HCT116 (cell line): ENCODE data around the gene SLC12A8. TPM values are rescaled to one million over a fixed set of nuclear protein-coding genes. Genes with fewer than 3 reads are reported as not detected.

Experiments used
- ATAC-seq: fragments of 200-7000 bp; cut with Tn5 transposase; 2 replicates; pipeline ENCODE4 v1.9.1; 2020; ENCODE audit warnings: mild to moderate bottlenecking, moderate library complexity
- BruUV-seq: library from RNA; stranded (reverse); fragments of 400-500 nt; replicated peaks from 2 replicates; lab custom pipeline; 2021; lab: Mats Ljungman, UMichigan
- CTCF ChIA-PET: fragments of 300-600 bp; sonication (Branson Sonifier 250); formaldehyde crosslinking; loops from one replicate; lab custom pipeline; 2021; ENCODE audit warnings: antibody characterized with exemption; lab: Charles Lee
- POLR2A ChIA-PET: fragments of 300-600, 350-600 bp; sonication (Branson Sonifier 250); formaldehyde crosslinking; loops from one replicate; lab custom pipeline; 2021; ENCODE audit warnings: antibody characterized with exemption; lab: Charles Lee
- RAD21 ChIA-PET, 2 experiments: fragments of 300-600 bp; sonication (Branson Sonifier 250); formaldehyde crosslinking; loops; one replicate each; lab custom pipeline; 2023; ENCODE audit warnings: low total read pairs in 2 of 2; ENCODE audit not compliant: uncharacterized antibody in 2 of 2, unreplicated experiment in 2 of 2, low non-redundant PET in 1 of 2; lab: Charles Lee
- DNase-seq: peaks from one replicate; pipeline ENCODE4 v3.0.0-alpha.2; 2010; ENCODE audit warnings: low read depth, low spot score
- H2AFZ ChIP-seq: fragments of 200-600 bp; shearing (Covaris generic), sonication (generic); 2 replicates; pipeline ENCODE4 v1.6.1; 2017; ENCODE audit warnings: low read depth, mixed run types, mixed read lengths, antibody characterized with exemption, low read length; ENCODE audit not compliant: poor library complexity, severe bottlenecking
- H3K27ac ChIP-seq: 2 replicates; pipeline ENCODE4 v1.5.1; 2012; ENCODE audit warnings: low read depth, low read length
- H3K27me3 ChIP-seq: fragments of 200-600 bp; sonication (generic); 2 replicates; pipeline ENCODE4 v1.6.1; 2016; ENCODE audit warnings: mixed run types, low read length, mixed read lengths; ENCODE audit not compliant: insufficient read depth
- H3K36me3 ChIP-seq, 2 experiments: fragments of 200-500 bp in 1 of 2; fragments of 200-600 bp in 1 of 2; sonication (Bioruptor generic) in 1 of 2; sonication (generic) in 1 of 2; 2 replicates each; pipeline versions ENCODE4 v1.5.1 to v1.6.1; 2014 to 2016; ENCODE audit warnings: low read length in 2 of 2, inconsistent platforms in 1 of 2, mixed read lengths in 1 of 2, mixed run types in 1 of 2; ENCODE audit not compliant: insufficient read depth in 2 of 2, control insufficient read depth in 1 of 2
- H3K4me1 ChIP-seq, 2 experiments: fragments of 200-600 bp in 1 of 2; sonication (generic) in 1 of 2; 2 replicates each; pipeline versions ENCODE4 v1.5.1 to v1.6.1; 2012 to 2017; ENCODE audit warnings: low read length in 2 of 2, inconsistent platforms in 1 of 2, mild to moderate bottlenecking in 1 of 2, mixed read lengths in 1 of 2, mixed run types in 1 of 2, moderate library complexity in 1 of 2; ENCODE audit not compliant: insufficient read depth in 2 of 2, control insufficient read depth in 1 of 2
- H3K4me2 ChIP-seq: fragments of 200-600 bp; sonication (generic); 2 replicates; pipeline ENCODE4 v1.6.1; 2017; ENCODE audit warnings: mixed run types, low read length, mixed read lengths
- H3K4me3 ChIP-seq, 2 experiments: fragments of 200-600 bp in 1 of 2; sonication (generic) in 1 of 2; replicated peaks in 1 of 2; 2 replicates each; pipeline ENCODE4 v1.5.1; 2011 to 2016; ENCODE audit warnings: low read length in 2 of 2, control low read depth in 1 of 2, low read depth in 1 of 2, mild to moderate bottlenecking in 1 of 2, mixed read lengths in 1 of 2, mixed run types in 1 of 2
- H3K79me2 ChIP-seq: fragments of 200-600 bp; sonication (generic); 2 replicates; pipeline ENCODE4 v1.6.1; 2017; ENCODE audit warnings: mild to moderate bottlenecking, mixed run types, low read length, moderate library complexity, mixed read lengths; ENCODE audit not compliant: insufficient read depth
- H3K9ac ChIP-seq: fragments of 200-600 bp; sonication (generic); 2 replicates; pipeline ENCODE4 v1.6.1; 2016; ENCODE audit warnings: low read length, mixed read lengths
- H3K9me2 ChIP-seq: fragments of 200-600 bp; sonication (generic), shearing (Covaris generic); 2 replicates; pipeline ENCODE4 v1.6.1; 2017; ENCODE audit warnings: mixed run types, mild to moderate bottlenecking, moderate library complexity; ENCODE audit not compliant: insufficient read depth
- H3K9me3 ChIP-seq, 2 experiments: fragments of 200-500 bp in 1 of 2; fragments of 200-600 bp in 1 of 2; sonication (Bioruptor generic) in 1 of 2; sonication (generic) in 1 of 2; 2 replicates each; pipeline ENCODE4 v1.6.1; 2014 to 2017; ENCODE audit warnings: low read length in 2 of 2, mixed read lengths in 2 of 2, inconsistent platforms in 1 of 2, low read depth in 1 of 2, mild to moderate bottlenecking in 1 of 2, mixed run types in 1 of 2, moderate library complexity in 1 of 2; ENCODE audit not compliant: control insufficient read depth in 1 of 2, insufficient read depth in 1 of 2
- H4K20me1 ChIP-seq: fragments of 200-600 bp; sonication (generic), shearing (Covaris generic); 2 replicates; pipeline ENCODE4 v1.6.1; 2017; ENCODE audit warnings: mixed run types, mild to moderate bottlenecking, moderate library complexity; ENCODE audit not compliant: insufficient read depth
- CBX3 ChIP-seq: IDR thresholded peaks from 2 replicates; pipeline ENCODE4 v1.6.1; 2012; ENCODE audit warnings: low read depth
- CEBPB ChIP-seq: IDR thresholded peaks from 2 replicates; pipeline ENCODE4 v1.6.1; 2012; ENCODE audit warnings: low read depth
- EGR1 ChIP-seq: IDR thresholded peaks from 2 replicates; pipeline ENCODE4 v1.6.1; 2012; ENCODE audit warnings: low read depth
- ELF1 ChIP-seq: IDR thresholded peaks from 2 replicates; pipeline ENCODE4 v1.6.1; 2012; ENCODE audit warnings: low read depth, borderline replicate concordance
- POLR2A ChIP-seq: IDR thresholded peaks from 2 replicates; pipeline ENCODE4 v1.7.0; 2011; ENCODE audit warnings: borderline replicate concordance; ENCODE audit not compliant: insufficient read depth, insufficient read length; ENCODE audit errors: extremely low read depth
- RAD21 ChIP-seq: IDR thresholded peaks from 2 replicates; pipeline ENCODE4 v1.6.1; 2012; ENCODE audit warnings: low read depth, mild to moderate bottlenecking
- SP1 ChIP-seq: IDR thresholded peaks from 2 replicates; pipeline ENCODE4 v1.6.1; 2012; ENCODE audit warnings: low read depth
- SRF ChIP-seq: IDR thresholded peaks from 2 replicates; pipeline ENCODE4 v1.6.1; 2012; ENCODE audit warnings: low read depth
- TCF7L2 ChIP-seq: IDR thresholded peaks from 2 replicates; pipeline ENCODE4 v1.7.0; 2011; ENCODE audit warnings: borderline replicate concordance, inconsistent platforms; ENCODE audit not compliant: insufficient read depth, insufficient read length; ENCODE audit errors: extremely low read depth
- YY1 ChIP-seq: IDR thresholded peaks from 2 replicates; pipeline ENCODE4 v1.6.1; 2011; ENCODE audit warnings: low read length, low read depth, moderate library complexity, mild to moderate bottlenecking; ENCODE audit not compliant: insufficient replicate concordance; ENCODE audit errors: extremely low read depth
- ZFX ChIP-seq: fragments of 450-650 bp; IDR thresholded peaks from 2 replicates; pipeline ENCODE4 v1.6.1; 2017
- intact Hi-C: fragments of 100-400 bp; cut with micrococcal nuclease; formaldehyde crosslinking; loops from 2 replicates; pipeline ENCODE4 v1.10.0; 2022
- total RNA-seq: library from RNA; stranded (reverse); gene quantifications from one replicate; pipeline ENCODE4 v1.2.1, GENCODE V29; 2021; ENCODE audit not compliant: unreplicated experiment
- TF ChIP-seq, protein P1 (sequence below), 3 experiments: fragments of 200-600 bp in 1 of 3; sonication (generic) in 1 of 3; IDR thresholded peaks in 2 of 3; conservative IDR thresholded peaks in 1 of 3; 2 replicates each; pipeline ENCODE4 v1.5.1; 2012 to 2017; ENCODE audit warnings: low read depth in 2 of 3, low read length in 2 of 3, antibody characterized with exemption in 1 of 3, borderline replicate concordance in 1 of 3, control low read depth in 1 of 3, mild to moderate bottlenecking in 1 of 3, mixed read lengths in 1 of 3, mixed run types in 1 of 3, moderate library complexity in 1 of 3; ENCODE audit not compliant: insufficient read depth in 1 of 3
- TF ChIP-seq, protein P2 (sequence below): IDR thresholded peaks from 2 replicates; pipeline ENCODE4 v1.6.1; 2012
- TF ChIP-seq, protein P3 (sequence below): IDR thresholded peaks from 2 replicates; pipeline ENCODE4 v1.6.1; 2011; ENCODE audit warnings: mild to moderate bottlenecking, low read length, moderate library complexity; ENCODE audit not compliant: insufficient replicate concordance; ENCODE audit errors: extremely low read depth
- TF ChIP-seq, protein P4 (sequence below): IDR thresholded peaks from 2 replicates; pipeline ENCODE4 v1.6.1; 2012

SLC12A8 gene
- total RNA-seq, 1 experiment from 2014 or later: 19.9 TPM

DNA sequence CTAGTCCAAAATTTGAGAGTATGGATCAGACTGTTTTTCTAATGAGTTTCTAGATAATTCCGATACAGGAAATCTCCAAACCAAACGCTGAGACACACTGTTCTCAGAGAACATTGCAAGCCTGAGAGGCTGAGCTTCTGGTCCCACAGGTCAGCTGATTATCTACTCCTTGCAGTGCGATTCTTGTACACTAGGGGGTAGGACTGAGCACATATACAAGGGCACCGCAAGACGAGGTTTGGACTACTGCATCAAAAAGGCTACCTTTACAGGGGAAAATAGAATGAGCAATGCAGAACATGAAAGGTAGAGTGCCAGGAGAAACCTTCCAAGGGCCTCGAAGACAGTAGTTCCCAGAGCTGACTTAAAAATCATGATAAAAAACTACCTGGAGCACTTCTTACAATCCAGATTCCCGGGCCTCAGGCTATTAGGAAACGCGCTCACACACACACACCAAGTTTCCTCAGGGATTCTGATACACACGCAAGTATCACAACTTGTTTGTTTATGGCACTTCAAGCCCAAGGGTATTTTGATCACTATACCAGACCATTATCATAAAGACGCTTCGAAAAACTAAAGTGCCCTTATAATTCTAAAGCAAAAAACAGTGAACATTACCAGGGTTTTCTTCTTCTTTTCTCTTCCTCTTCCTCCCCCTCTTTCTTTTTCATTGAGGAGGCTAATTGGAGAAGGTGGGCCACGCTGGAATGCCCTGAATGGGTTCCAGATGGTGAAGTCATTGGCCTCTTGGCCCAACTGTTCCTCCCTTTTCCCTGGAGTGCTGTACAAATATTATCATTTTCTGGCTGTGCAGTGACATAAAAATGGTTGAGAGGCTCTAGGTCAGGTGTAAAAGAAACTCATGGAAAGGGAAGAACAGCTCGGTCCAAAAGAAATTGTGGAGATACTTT, 61.8 kb downstream of the SLC12A8 start:
- Histone ChIP-seq H2AFZ (no peak overlapping the region), H3K4me1 (peaks cover 0 to 7% of the 10 kb centered on the region in 2 experiments; a peak in 1 of 4 replicates), H4K20me1 (no peaks in the 10 kb centered on the region), H3K9ac (no peak overlapping the region), H3K27ac (no peak overlapping the region), H3K36me3 (no peaks in the 10 kb centered on the region), H3K9me3 (no peaks in the 10 kb centered on the region), H3K27me3 (no peaks in the 10 kb centered on the region), H3K4me2 (no peak overlapping the region), H3K9me2 (no peaks in the 10 kb centered on the region), H3K4me3 (no peak overlapping the region), H3K79me2 (no peaks in the 10 kb centered on the region)
- CTCF ChIA-PET: interaction anchor here (0.6 to 1.5 kb wide), 11 partner anchors 11 to 435 kb away, joined by 3 to 6 read pairs (median 4); no protein-coding TSS in a partner anchor
- ATAC-seq (peak; percentile 97), DNase-seq (peak; percentile 66)
- no peak for TF ChIP-seq ZFX
- TF ChIP-seq SP1: no peak
- TF ChIP-seq RAD21: peak; percentile 69
- TF ChIP-seq, protein P1, sequence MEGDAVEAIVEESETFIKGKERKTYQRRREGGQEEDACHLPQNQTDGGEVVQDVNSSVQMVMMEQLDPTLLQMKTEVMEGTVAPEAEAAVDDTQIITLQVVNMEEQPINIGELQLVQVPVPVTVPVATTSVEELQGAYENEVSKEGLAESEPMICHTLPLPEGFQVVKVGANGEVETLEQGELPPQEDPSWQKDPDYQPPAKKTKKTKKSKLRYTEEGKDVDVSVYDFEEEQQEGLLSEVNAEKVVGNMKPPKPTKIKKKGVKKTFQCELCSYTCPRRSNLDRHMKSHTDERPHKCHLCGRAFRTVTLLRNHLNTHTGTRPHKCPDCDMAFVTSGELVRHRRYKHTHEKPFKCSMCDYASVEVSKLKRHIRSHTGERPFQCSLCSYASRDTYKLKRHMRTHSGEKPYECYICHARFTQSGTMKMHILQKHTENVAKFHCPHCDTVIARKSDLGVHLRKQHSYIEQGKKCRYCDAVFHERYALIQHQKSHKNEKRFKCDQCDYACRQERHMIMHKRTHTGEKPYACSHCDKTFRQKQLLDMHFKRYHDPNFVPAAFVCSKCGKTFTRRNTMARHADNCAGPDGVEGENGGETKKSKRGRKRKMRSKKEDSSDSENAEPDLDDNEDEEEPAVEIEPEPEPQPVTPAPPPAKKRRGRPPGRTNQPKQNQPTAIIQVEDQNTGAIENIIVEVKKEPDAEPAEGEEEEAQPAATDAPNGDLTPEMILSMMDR (IDR thresholded peaks at IDR 0.05 in 2 of 3, conservative IDR thresholded peaks at IDR 0.05 in 1 of 3; ENCODE audit: borderline replicate concordance in 1 of 3, insufficient read depth in 1 of 3, low read depth in 2 of 3, low read length in 2 of 3): peak; percentile 62 to 90 (median 83)
- RAD21 ChIA-PET: no interaction called here
- BruUV-seq: no TSS peak
- POLR2A ChIA-PET: no interaction called here
- intact Hi-C loops: loop anchor here (1.0 to 2.0 kb wide), 3 partner anchors 156 to 432 kb away; no protein-coding TSS in a partner anchor

DNA sequence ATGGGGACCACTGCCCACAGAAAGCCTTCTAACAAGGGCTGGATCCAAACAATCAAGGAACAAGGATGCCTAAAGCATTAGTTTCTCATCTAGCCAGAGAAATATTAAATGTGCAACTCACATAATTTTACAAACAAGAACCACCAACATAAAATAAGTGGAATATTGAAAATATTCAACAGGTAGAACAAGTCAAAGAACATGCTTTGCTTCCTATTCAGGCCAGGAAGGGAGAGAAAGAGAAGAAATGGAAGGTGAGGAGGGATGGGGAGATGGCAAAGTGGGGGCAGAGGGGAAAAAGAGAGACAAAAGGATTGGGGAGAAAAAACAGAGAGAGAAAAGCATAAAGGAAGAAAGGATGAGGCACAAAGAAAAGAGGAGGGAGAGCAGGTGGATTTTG, 63.1 kb downstream of the SLC12A8 start:
- ChIA-PET CTCF (interaction anchor here (1.1 to 1.5 kb wide), 4 partner anchors 20 to 289 kb away, joined by 3 to 6 read pairs (median 5); no protein-coding TSS in a partner anchor), RAD21 (no interaction called here), POLR2A (no interaction called here)
- no peaks in the 10 kb centered on the region for H3K9me2 ChIP-seq
- no peaks in the 10 kb centered on the region for H3K27me3 ChIP-seq
- H4K20me1 ChIP-seq: no peaks in the 10 kb centered on the region
- no peaks in the 10 kb centered on the region for H3K79me2 ChIP-seq
- no peak for ATAC-seq
- H3K9ac ChIP-seq: no peak overlapping the region
- no peaks in the 10 kb centered on the region for H3K36me3 ChIP-seq
- intact Hi-C loops: no loop called here
- DNase-seq: no peak
- H3K27ac ChIP-seq: no peak overlapping the region
- peaks cover 0 to 7% of the 10 kb centered on the region in 2 experiments; a peak in 1 of 4 replicates for H3K4me1 ChIP-seq
- H3K4me2 ChIP-seq: no peak overlapping the region
- no TSS peak for BruUV-seq
- no peak overlapping the region for H3K4me3 ChIP-seq
- no peaks in the 10 kb centered on the region for H3K9me3 ChIP-seq
- H2AFZ ChIP-seq: no peak overlapping the region
- TF ChIP-seq ELF1 (no peak), EGR1 (no peak), TCF7L2 (no peak), YY1 (no peak), SRF (no peak), POLR2A (no peak), CBX3 (no peak), CEBPB (no peak)
- TF ChIP-seq, protein P2, sequence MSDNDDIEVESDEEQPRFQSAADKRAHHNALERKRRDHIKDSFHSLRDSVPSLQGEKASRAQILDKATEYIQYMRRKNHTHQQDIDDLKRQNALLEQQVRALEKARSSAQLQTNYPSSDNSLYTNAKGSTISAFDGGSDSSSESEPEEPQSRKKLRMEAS: no peak
- TF ChIP-seq, protein P3, sequence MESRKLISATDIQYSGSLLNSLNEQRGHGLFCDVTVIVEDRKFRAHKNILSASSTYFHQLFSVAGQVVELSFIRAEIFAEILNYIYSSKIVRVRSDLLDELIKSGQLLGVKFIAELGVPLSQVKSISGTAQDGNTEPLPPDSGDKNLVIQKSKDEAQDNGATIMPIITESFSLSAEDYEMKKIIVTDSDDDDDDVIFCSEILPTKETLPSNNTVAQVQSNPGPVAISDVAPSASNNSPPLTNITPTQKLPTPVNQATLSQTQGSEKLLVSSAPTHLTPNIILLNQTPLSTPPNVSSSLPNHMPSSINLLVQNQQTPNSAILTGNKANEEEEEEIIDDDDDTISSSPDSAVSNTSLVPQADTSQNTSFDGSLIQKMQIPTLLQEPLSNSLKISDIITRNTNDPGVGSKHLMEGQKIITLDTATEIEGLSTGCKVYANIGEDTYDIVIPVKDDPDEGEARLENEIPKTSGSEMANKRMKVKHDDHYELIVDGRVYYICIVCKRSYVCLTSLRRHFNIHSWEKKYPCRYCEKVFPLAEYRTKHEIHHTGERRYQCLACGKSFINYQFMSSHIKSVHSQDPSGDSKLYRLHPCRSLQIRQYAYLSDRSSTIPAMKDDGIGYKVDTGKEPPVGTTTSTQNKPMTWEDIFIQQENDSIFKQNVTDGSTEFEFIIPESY: no peak
- TF ChIP-seq, protein P4, sequence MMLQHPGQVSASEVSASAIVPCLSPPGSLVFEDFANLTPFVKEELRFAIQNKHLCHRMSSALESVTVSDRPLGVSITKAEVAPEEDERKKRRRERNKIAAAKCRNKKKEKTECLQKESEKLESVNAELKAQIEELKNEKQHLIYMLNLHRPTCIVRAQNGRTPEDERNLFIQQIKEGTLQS: no peak
